Right hindlimb (tissue), 1 donor: Measurements from ENCODE around the gene SRGAP3.
A peak's percentile ranks its signal among the peaks of the same experiment; 100 is the strongest.
"Not testable (repeated sequence)": the region's sequence is repeated elsewhere in the genome, so short reads cannot be mapped to it uniquely, and the experiment has no call there.

Source experiments
- DNase-seq: peaks from one replicate; pipeline ENCODE4 v3.0.0-alpha.2; 2018

The SRGAP3 gene

GRCh38 chr3:9249273-9250192 lies at the start of gene SRGAP3:
Gene SRGAP3 (minus strand): TSS chr3:9249646. CDS start chr3:9248951, 695 bp downstream.
- DNase-seq: peak; percentile 97

- DNase-seq: no peak
Measured at GRCh38 chr3:9298236-9298635, 48.8 kb upstream of the SRGAP3 start.

GRCh38 chr3:9296241-9296640 lies 46.8 kb upstream of the SRGAP3 start:
- DNase-seq: no peak

GRCh38 chr3:9295007-9295406 lies 45.6 kb upstream of the SRGAP3 start:
- no peak for DNase-seq

GRCh38 chr3:9293953-9294352 lies 44.5 kb upstream of the SRGAP3 start:
- not testable (repeated sequence) for DNase-seq

GRCh38 chr3:9293076-9293475 lies 43.6 kb upstream of the SRGAP3 start:
- no peak for DNase-seq

GRCh38 chr3:9292516-9292915 lies 43.1 kb upstream of the SRGAP3 start:
- DNase-seq: no peak

GRCh38 chr3:9291821-9292410 lies 42.5 kb upstream of the SRGAP3 start:
- no peak for DNase-seq

- no peak for DNase-seq
Measured at GRCh38 chr3:9290566-9290965, 41.1 kb upstream of the SRGAP3 start.

- DNase-seq: not testable (repeated sequence)
Measured at GRCh38 chr3:9281533-9281932, 32.1 kb upstream of the SRGAP3 start.

GRCh38 chr3:9280451-9281219 lies 31.2 kb upstream of the SRGAP3 start:
- DNase-seq: peak; percentile 74

- peak; percentile 62 for DNase-seq
Measured at GRCh38 chr3:9279966-9280365, 30.5 kb upstream of the SRGAP3 start.

- no peak for DNase-seq
Measured at GRCh38 chr3:9278498-9278897, 29.1 kb upstream of the SRGAP3 start.

- no peak for DNase-seq
Measured at GRCh38 chr3:9278085-9278484, 28.6 kb upstream of the SRGAP3 start.

GRCh38 chr3:9276761-9277370 lies 27.4 kb upstream of the SRGAP3 start:
- no peak for DNase-seq

- DNase-seq: no peak
Measured at GRCh38 chr3:9271903-9272302, 22.5 kb upstream of the SRGAP3 start.

- no peak for DNase-seq
Measured at GRCh38 chr3:9270704-9271103, 21.3 kb upstream of the SRGAP3 start.

GRCh38 chr3:9266716-9267115 lies 17.3 kb upstream of the SRGAP3 start:
- DNase-seq: no peak

GRCh38 chr3:9260305-9260704 lies 10.9 kb upstream of the SRGAP3 start:
- DNase-seq: no peak

- no peak for DNase-seq
Measured at GRCh38 chr3:9257092-9257491, 7.6 kb upstream of the SRGAP3 start.

- no peak for DNase-seq
Measured at GRCh38 chr3:9255976-9256375, 6.5 kb upstream of the SRGAP3 start.

- DNase-seq: no peak
Measured at GRCh38 chr3:9254764-9255163, 5.3 kb upstream of the SRGAP3 start.

- DNase-seq: no peak
Measured at GRCh38 chr3:9253327-9253726, 3.9 kb upstream of the SRGAP3 start.
